Measurements from ENCODE around the gene FAM3A.
"Not testable (repeated sequence)": the region's sequence is repeated elsewhere in the genome, so short reads cannot be mapped to it uniquely, and the experiment has no call there.

FAM3A gene

DNA sequence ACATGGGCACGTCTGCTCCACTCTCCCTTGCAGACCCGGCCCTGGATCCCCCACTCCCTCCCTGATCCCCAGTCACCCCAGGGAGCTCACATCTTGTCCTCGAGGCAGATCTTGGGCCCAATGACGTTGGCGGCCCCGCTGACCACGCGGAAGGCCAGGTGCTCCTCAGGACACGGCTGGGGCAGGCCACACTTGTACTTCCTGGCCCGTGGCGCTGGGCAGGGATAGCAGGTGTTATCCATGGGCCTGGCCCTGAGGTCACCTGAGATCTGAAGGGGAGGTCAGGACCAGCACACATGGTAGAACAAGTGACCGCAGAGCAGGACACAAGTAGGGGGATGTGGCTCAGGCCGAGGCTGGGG is 7.7 kb downstream of the FAM3A start:
- no peak for DNase-seq (ENCODE audit: low read depth)
- no peak overlapping the region for H3K4me3 ChIP-seq (ENCODE audit: low read depth, low read length)
- TF ChIP-seq, protein P1, sequence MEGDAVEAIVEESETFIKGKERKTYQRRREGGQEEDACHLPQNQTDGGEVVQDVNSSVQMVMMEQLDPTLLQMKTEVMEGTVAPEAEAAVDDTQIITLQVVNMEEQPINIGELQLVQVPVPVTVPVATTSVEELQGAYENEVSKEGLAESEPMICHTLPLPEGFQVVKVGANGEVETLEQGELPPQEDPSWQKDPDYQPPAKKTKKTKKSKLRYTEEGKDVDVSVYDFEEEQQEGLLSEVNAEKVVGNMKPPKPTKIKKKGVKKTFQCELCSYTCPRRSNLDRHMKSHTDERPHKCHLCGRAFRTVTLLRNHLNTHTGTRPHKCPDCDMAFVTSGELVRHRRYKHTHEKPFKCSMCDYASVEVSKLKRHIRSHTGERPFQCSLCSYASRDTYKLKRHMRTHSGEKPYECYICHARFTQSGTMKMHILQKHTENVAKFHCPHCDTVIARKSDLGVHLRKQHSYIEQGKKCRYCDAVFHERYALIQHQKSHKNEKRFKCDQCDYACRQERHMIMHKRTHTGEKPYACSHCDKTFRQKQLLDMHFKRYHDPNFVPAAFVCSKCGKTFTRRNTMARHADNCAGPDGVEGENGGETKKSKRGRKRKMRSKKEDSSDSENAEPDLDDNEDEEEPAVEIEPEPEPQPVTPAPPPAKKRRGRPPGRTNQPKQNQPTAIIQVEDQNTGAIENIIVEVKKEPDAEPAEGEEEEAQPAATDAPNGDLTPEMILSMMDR (IDR thresholded peaks at IDR 0.05; ENCODE audit: insufficient read depth, low read depth, low read length, missing control alignments) = no peak

DNA sequence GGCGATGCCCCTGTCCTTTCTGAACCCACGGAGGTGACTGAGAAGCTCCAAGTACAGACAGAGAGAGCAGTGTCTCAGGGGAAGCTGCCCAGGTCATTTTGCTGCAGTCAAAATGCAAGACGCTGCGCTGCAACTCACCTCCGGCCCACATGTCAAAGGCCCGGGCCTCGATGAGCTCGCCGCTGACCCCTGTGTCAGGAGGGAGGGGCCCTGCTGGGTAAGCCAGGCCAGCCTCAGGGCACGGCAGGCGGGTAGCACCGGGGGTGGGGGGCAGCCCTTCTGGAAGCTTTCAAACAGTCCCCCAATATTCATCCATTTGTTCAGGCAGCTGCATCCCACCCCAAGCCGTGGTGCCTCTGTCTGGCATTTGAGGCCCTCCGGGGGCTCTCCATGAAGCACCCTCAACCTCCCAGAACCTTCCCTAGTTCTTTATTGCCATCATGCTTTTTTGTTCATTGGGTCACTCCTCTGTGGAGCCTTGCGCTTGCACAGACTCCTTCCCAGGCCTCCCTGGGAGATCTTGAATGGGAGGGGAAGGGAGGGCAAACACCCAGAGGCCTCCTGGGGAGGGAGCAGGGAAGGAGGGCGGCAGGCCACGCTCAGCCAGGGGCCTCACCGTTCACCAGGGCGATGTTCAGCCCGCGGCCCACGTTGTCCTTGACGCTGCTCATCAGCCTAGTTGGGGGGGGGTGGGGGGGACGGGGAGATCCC is 8.2 kb downstream of the FAM3A start:
- H3K4me3 ChIP-seq (ENCODE audit: low read depth, low read length) = no peak overlapping the region
- TF ChIP-seq, protein P1 (IDR thresholded peaks at IDR 0.05; ENCODE audit: insufficient read depth, low read depth, low read length, missing control alignments) = no peak
- DNase-seq (ENCODE audit: low read depth) = no peak

DNA sequence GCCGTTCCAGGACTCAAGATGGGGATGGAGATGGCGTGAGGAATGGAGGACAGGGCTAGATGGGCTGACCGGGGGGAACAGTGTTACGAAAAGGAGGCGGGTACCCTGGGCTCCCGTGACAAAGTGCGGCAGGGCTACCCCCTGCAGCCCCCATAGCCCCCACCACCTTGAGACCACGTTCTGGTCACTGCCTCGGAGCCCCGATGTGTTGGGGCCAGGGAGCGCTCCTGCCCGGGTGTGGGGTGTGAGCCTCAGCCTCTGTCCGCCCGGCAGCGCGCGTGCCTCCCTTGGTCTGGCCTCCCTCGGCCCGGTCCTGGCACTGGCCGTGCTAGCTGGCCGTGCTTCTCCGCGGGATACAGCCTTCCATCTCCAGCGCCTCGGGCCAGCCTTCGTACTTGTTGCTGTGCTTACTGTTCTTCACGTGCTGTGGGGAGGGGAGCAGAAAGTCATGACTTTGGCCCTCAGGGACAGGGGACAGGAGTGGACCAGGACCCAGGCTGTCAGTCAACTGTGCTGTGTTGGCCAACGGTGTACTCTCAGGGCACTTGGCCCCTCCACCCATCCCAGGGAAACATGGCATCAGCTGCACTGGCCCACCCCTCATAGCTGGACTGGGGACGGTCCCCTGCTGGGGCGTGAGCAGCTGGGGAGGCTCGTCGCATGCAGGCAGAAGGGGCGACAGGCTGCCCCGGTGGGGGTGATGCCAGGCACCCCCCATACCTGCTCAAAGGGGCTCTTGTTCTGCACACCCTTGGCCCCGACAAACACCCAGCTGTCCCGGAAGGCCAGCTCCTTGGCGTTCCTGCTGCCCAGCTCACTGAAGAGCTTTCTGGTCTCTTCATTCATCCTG is 9.3 kb downstream of the FAM3A start:
- DNase-seq (ENCODE audit: low read depth) = no peak
- H3K4me3 ChIP-seq (ENCODE audit: low read depth, low read length) = no peak overlapping the region
- TF ChIP-seq, protein P1 (IDR thresholded peaks at IDR 0.05; ENCODE audit: insufficient read depth, low read depth, low read length, missing control alignments) = no peak

DNA sequence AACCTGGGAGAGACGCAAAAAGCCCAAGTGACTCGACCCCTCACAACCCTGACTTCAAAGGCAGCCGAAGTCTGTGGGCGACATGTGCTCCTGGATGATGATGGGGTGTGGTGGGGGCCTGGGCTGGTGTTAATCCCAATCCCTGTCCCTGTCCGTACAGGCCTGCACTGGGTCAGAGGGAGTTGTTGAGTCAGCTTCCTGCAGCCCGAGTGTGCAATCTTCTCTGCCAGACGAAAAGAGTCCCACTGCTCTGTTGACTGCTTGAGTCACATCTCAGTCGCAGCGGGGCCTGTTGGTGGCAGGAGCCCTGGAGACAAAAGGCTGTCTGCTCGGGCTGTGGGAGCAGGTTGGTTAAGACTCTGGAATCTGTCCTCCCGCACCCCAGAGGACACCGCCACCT is 10.3 kb downstream of the FAM3A start:
- TF ChIP-seq, protein P1 (IDR thresholded peaks at IDR 0.05; ENCODE audit: insufficient read depth, low read depth, low read length, missing control alignments) = no peak
- no peak overlapping the region for H3K4me3 ChIP-seq (ENCODE audit: low read depth, low read length)
- no peak for DNase-seq (ENCODE audit: low read depth)

DNA sequence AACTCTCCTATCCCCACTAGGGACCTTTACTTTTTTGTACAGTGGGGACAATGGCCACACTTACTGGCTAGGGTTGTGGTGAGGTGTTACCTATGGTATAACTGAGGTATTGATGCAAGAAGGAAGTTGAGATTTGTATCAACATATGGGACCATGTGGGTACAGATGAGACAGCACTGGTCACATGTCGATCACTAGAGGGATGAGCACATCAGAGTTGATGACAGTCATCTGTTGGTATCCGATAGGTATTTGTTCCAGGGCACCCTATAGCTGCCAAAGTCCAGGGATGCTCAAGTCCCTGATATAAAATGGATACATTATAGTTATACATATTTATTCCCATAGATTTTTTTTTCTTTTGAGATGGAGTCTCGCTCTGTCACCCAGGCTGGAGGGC is 13.0 kb downstream of the FAM3A start:
- no peak for DNase-seq (ENCODE audit: low read depth)
- no peak overlapping the region for H3K4me3 ChIP-seq (ENCODE audit: low read depth, low read length)
- TF ChIP-seq, protein P1 (IDR thresholded peaks at IDR 0.05; ENCODE audit: insufficient read depth, low read depth, low read length, missing control alignments) = no peak

DNA sequence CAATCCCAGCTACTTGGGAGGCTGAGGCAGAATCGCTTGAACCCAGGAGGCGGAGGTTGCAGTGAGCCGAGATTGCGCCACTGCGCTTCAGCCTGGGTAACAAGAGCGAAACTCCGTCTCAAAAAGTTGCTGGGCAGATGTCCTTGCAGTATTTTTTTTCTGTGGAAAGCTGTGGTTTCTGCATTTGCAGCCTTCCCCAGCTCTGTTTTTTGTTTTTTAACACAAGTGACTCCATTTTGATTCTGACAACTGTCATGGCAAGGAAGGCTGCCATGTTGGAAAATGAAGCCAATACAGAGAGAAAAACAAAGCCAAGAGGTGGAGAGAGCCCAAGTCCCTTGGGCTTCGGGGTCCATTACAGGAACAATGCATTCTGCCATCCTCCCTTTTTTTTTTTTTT is 13.9 kb downstream of the FAM3A start:
- TF ChIP-seq, protein P1 (IDR thresholded peaks at IDR 0.05; ENCODE audit: insufficient read depth, low read depth, low read length, missing control alignments) = no peak
- no peak for DNase-seq (ENCODE audit: low read depth)
- H3K4me3 ChIP-seq (ENCODE audit: low read depth, low read length) = no peak overlapping the region

DNA sequence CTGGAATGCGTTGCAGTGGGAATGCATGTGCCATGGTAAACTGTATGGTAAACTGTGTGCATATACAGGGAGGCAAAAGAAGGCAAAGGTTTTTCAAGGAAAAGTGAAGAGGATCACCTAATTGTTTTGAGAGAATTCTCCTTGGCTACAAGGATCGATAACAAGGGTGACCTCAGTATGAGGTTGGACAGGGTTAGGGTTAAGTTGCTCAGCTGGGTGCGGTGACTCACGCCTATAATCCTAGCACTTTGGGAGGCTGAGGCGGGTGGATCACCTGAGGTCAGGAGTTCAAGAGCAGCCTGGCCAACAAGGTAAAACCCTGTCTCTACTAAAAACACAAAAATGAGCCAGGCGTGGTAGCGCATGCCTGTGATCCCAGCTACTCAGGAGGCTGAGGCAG is 14.6 kb downstream of the FAM3A start:
- DNase-seq (ENCODE audit: low read depth); H3K4me3 ChIP-seq (ENCODE audit: low read depth, low read length): not testable (repeated sequence)

DNA sequence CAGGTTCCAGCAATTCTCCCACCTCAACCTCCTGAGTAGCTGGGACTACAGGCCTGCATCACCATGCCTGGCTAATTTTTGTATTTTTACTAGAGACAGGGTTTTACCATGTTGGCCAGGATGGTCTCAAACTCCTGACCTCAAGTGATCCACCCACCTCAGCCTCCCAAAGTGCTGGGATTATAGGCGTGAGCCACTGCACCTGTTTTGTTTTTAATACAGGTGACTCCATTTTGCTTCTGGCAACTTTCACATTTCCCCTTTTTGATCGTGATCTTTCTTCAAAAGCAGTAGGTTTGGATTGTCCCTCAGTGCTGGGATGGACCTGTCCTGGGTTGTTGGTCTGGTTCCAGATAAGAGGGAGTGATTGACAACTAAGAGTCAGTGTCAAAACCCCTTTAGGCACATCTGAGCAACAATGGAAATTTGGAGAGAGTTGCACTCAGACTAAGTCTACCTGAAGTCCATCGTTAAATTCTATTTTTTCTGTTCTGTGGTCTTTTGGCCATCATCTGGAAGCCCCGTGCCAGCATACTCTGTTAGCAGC is 19.4 kb downstream of the FAM3A start:
- DNase-seq (ENCODE audit: low read depth); H3K4me3 ChIP-seq (ENCODE audit: low read depth, low read length): not testable (repeated sequence)
